ENCODE measurements around the gene PLXND1. TPM values are rescaled to one million over a fixed set of nuclear protein-coding genes. Genes with fewer than 3 reads are reported as not detected.

The PLXND1 gene
- total RNA-seq, 2 donors from 2014 or later, result 73.1 to 83.2 TPM

GRCh38 chr3:129562803-129563202 is 43.7 kb downstream of the PLXND1 start:
- Histone ChIP-seq H3K4me1 (ENCODE audit: control insufficient read depth, insufficient read depth, low read length) (no peaks in the 10 kb centered on the region), H3K27me3 (ENCODE audit: control insufficient read depth, insufficient read depth, low read length, poor library complexity, severe bottlenecking) (no peaks in the 10 kb centered on the region), H3K9ac (ENCODE audit: extremely low read depth, low read length, poor library complexity, severe bottlenecking) (no peak overlapping the region), H3K27ac (ENCODE audit: low read depth, low read length) (no peak overlapping the region), H3K36me3 (ENCODE audit: control insufficient read depth, insufficient read depth, low read length) (no peaks in the 10 kb centered on the region), H3K9me3 (ENCODE audit: control insufficient read depth, low read length) (no peaks in the 10 kb centered on the region), H3K4me3 (ENCODE audit: low read length) (no peak overlapping the region)
- H3K27me3 Mint-ChIP-seq (ENCODE audit: insufficient read depth), result no peaks in the 10 kb centered on the region
- H3K9me3 Mint-ChIP-seq, result no peaks in the 10 kb centered on the region
- H3K4me1 Mint-ChIP-seq, result no peaks in the 10 kb centered on the region
- no peak overlapping the region for H3K27ac Mint-ChIP-seq
- WGBS, 2 experiments (ENCODE audit: insufficient coverage in 1 of 2, insufficient read length in 1 of 2), result 95 to 96% methylated on average over 16 to 19 of the region's 19 CpGs
- no peak for DNase-seq
- H3K36me3 Mint-ChIP-seq (ENCODE audit: low read depth), result peaks cover 26% of the 10 kb centered on the region
- no peak for TF ChIP-seq CTCF (conservative IDR thresholded peaks at IDR 0.05)
- H3K4me3 Mint-ChIP-seq, result no peak overlapping the region

GRCh38 chr3:129561619-129562248 is 44.7 kb downstream of the PLXND1 start:
- Mint-ChIP-seq H3K36me3 (ENCODE audit: low read depth) (peaks cover 30% of the 10 kb centered on the region), H3K27ac (no peak overlapping the region), H3K27me3 (ENCODE audit: insufficient read depth) (no peaks in the 10 kb centered on the region), H3K4me1 (peaks cover 6% of the 10 kb centered on the region), H3K9me3 (no peaks in the 10 kb centered on the region), H3K4me3 (no peak overlapping the region)
- no peaks in the 10 kb centered on the region for H3K27me3 ChIP-seq (ENCODE audit: control insufficient read depth, insufficient read depth, low read length, poor library complexity, severe bottlenecking)
- no peak for DNase-seq
- TF ChIP-seq CTCF (conservative IDR thresholded peaks at IDR 0.05), result no peak
- H3K27ac ChIP-seq (ENCODE audit: low read depth, low read length), result no peak overlapping the region
- no peaks in the 10 kb centered on the region for H3K36me3 ChIP-seq (ENCODE audit: control insufficient read depth, insufficient read depth, low read length)
- no peak overlapping the region for H3K9ac ChIP-seq (ENCODE audit: extremely low read depth, low read length, poor library complexity, severe bottlenecking)
- no peaks in the 10 kb centered on the region for H3K9me3 ChIP-seq (ENCODE audit: control insufficient read depth, low read length)
- H3K4me1 ChIP-seq (ENCODE audit: control insufficient read depth, insufficient read depth, low read length), result no peaks in the 10 kb centered on the region
- 93 to 94% methylated on average over 6 to 18 of the region's 18 CpGs for WGBS, 2 experiments (ENCODE audit: insufficient coverage in 1 of 2, insufficient read length in 1 of 2)
- H3K4me3 ChIP-seq (ENCODE audit: low read length), result no peak overlapping the region

GRCh38 chr3:129560911-129561594 is 45.4 kb downstream of the PLXND1 start:
- Histone ChIP-seq H3K27ac (ENCODE audit: low read depth, low read length) (no peak overlapping the region), H3K4me3 (ENCODE audit: low read length) (no peak overlapping the region), H3K36me3 (ENCODE audit: control insufficient read depth, insufficient read depth, low read length) (no peaks in the 10 kb centered on the region), H3K9me3 (ENCODE audit: control insufficient read depth, low read length) (no peaks in the 10 kb centered on the region), H3K4me1 (ENCODE audit: control insufficient read depth, insufficient read depth, low read length) (no peaks in the 10 kb centered on the region), H3K27me3 (ENCODE audit: control insufficient read depth, insufficient read depth, low read length, poor library complexity, severe bottlenecking) (no peaks in the 10 kb centered on the region), H3K9ac (ENCODE audit: extremely low read depth, low read length, poor library complexity, severe bottlenecking) (no peak overlapping the region)
- 73 to 86% methylated on average over 11 to 18 of the region's 18 CpGs for WGBS, 2 experiments (ENCODE audit: insufficient coverage in 1 of 2, insufficient read length in 1 of 2)
- no peaks in the 10 kb centered on the region for H3K9me3 Mint-ChIP-seq
- H3K36me3 Mint-ChIP-seq (ENCODE audit: low read depth), result peaks cover 33% of the 10 kb centered on the region
- no peak for TF ChIP-seq CTCF (conservative IDR thresholded peaks at IDR 0.05)
- peaks cover 6% of the 10 kb centered on the region for H3K4me1 Mint-ChIP-seq
- H3K27ac Mint-ChIP-seq, result no peak overlapping the region
- H3K4me3 Mint-ChIP-seq, result no peak overlapping the region
- no peaks in the 10 kb centered on the region for H3K27me3 Mint-ChIP-seq (ENCODE audit: insufficient read depth)
- no peak for DNase-seq
